Endothelial cell of umbilical vein (primary cell): ENCODE results near the gene TNS4.

Experiments
- CTCF ChIP-seq, 2 donors: IDR thresholded peaks; 1 replicate in 1 of 2; 2 replicates in 1 of 2; pipeline ENCODE4 v1.5.1; 2011; ENCODE audit warnings: low read length in 2 of 2, mild to moderate bottlenecking in 2 of 2, moderate library complexity in 2 of 2, control low read depth in 1 of 2, inconsistent platforms in 1 of 2, low read depth in 1 of 2; ENCODE audit not compliant: insufficient read depth in 1 of 2; ENCODE audit errors: extremely low read depth in 1 of 2
- EZH2 ChIP-seq: IDR thresholded peaks from 2 replicates; pipeline ENCODE4 v1.6.1; 2012; ENCODE audit warnings: borderline replicate concordance, low read depth, mild to moderate bottlenecking, moderate library complexity, low read length, inconsistent platforms; ENCODE audit not compliant: severe bottlenecking
- MAX ChIP-seq: IDR thresholded peaks from 2 replicates; pipeline ENCODE4 v1.6.1; 2011; ENCODE audit not compliant: insufficient read depth, insufficient read length
- POLR2AphosphoS5 ChIP-seq: IDR thresholded peaks from 2 replicates; pipeline ENCODE4 v1.6.1; 2012; ENCODE audit warnings: low read depth, mild to moderate bottlenecking, control low read depth, low read length, moderate library complexity; ENCODE audit not compliant: insufficient read depth

GRCh38 chr17:40499551-40500189, 1.8 kb downstream of the TNS4 start:
- TF ChIP-seq CTCF (IDR thresholded peaks at IDR 0.05; ENCODE audit: extremely low read depth in 1 of 2, insufficient read depth in 1 of 2, low read depth in 1 of 2, low read length in 2 of 2): no peak
- TF ChIP-seq EZH2: no peak
- TF ChIP-seq POLR2AphosphoS5: no peak
- TF ChIP-seq MAX: no peak
